IPS-15b (cell line): Measurements from ENCODE around the gene YPEL5.

Experiments
- H3K27me3 ChIP-seq: one replicate; pipeline ENCODE4 v1.6.1; 2013; ENCODE audit warnings: low read length; ENCODE audit not compliant: control insufficient read depth, insufficient read depth
- H3K36me3 ChIP-seq: one replicate; pipeline ENCODE4 v1.6.1; 2013; ENCODE audit warnings: low read length; ENCODE audit not compliant: control insufficient read depth, insufficient read depth
- H3K4me1 ChIP-seq: one replicate; pipeline ENCODE4 v1.6.1; 2013; ENCODE audit warnings: mild to moderate bottlenecking, low read length; ENCODE audit not compliant: control insufficient read depth, insufficient read depth
- H3K4me3 ChIP-seq: one replicate; pipeline ENCODE4 v1.5.1; 2013; ENCODE audit warnings: low read depth, low read length
- H3K9ac ChIP-seq: one replicate; pipeline ENCODE4 v1.6.1; 2013; ENCODE audit warnings: low read depth, mild to moderate bottlenecking, low read length
- H3K9me3 ChIP-seq: one replicate; pipeline ENCODE4 v1.6.1; 2013; ENCODE audit warnings: mild to moderate bottlenecking, low read length; ENCODE audit not compliant: control insufficient read depth, insufficient read depth

The YPEL5 gene

DNA sequence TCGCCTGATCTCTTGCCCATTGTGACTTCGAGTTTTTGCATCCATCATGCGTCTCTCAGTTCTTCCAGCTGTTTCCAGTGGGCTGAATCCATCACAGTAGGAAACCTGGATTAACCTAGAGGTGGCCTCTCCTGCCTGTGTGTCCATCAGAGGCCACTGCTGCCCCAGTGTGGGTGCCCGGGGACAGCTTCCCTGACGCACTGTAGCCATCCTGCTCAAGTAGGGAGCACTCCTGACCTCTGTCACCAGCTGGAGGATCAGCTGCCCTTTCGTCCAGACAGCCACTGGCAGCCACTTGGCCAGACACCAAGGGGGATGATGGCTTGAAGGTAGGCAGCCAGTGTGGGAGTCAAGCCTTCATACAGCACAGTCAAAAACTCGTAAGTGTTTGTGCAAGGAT, 47.6 kb downstream of the YPEL5 start:
- no peaks in the 10 kb centered on the region for H3K36me3 ChIP-seq
- no peaks in the 10 kb centered on the region for H3K4me1 ChIP-seq
- H3K4me3 ChIP-seq, result no peak overlapping the region
- no peak overlapping the region for H3K9ac ChIP-seq
- H3K9me3 ChIP-seq, result no peaks in the 10 kb centered on the region
- no peaks in the 10 kb centered on the region for H3K27me3 ChIP-seq

DNA sequence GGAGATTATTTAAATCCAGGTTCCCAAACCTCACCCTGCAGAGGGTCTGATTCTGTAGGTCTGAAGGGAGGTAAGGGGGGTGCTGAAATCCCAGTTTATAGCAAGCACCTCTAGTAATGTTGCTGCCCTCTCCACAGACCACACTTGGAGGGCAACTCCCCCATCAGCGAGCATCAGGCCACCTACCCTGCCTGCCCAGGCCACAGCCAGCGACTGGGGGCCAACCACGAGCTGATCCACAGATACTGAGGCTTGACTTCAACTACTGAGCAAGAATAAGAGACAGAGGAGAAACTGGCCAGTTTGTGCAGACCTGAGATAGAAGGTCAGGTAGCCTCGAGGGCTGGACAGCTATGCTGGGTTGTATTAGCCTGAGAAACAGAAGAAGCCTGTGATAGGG, 48.2 kb downstream of the YPEL5 start:
- H3K4me1 ChIP-seq, result no peaks in the 10 kb centered on the region
- H3K4me3 ChIP-seq, result no peak overlapping the region
- no peaks in the 10 kb centered on the region for H3K36me3 ChIP-seq
- no peaks in the 10 kb centered on the region for H3K27me3 ChIP-seq
- no peaks in the 10 kb centered on the region for H3K9me3 ChIP-seq
- H3K9ac ChIP-seq, result no peak overlapping the region

DNA sequence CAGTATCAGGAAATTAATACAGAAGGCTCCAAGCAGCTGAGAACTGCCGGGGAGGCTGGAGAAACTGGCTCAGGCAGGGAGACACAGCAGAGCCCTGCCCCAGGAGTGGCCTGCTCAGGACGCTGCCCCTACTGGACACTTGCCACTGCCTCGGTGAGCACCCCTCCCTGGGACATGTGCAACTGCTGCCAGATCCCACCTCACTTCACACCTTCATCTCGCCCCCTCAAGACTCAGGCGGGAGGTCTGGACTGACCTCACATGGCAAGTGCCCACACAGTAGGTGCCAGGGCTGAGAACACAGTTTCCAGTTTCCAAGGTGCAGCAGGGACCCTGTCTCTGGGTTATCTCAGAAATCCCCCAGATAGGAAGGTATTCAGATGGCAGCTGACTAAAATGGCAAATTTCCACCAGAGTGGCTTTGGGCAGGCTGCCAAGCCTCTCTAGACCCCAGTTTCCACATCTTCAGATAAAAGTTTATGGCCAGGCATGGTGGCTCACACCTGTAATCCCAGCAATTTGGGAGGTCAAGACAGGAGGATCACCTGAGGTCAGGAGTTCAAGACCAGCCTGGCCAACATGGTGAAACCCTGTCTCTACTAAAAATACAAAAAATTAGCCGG, 50.9 kb downstream of the YPEL5 start:
- no peak overlapping the region for H3K4me3 ChIP-seq
- H3K9me3 ChIP-seq, result no peaks in the 10 kb centered on the region
- no peak overlapping the region for H3K9ac ChIP-seq

DNA sequence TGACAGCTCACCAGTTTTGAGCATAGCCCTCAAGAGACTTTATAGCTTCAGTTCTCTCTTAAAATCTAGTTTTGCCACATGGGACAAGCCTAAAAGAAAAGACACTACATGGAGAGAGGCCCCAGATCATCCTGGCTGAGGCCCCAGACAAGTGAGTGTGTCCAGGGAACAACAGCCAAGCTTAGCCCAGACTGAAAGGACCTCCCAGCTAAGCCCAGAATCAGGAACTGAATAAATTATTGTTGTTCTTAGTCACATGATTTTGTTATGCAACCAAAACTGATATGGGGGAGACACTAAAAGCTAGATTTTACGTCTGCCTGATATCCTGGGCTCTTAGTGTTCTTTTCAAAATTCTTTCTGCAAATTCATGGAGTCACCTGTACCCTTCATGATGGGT, 55.2 kb downstream of the YPEL5 start:
- H3K36me3 ChIP-seq, result no peaks in the 10 kb centered on the region
- no peak overlapping the region for H3K4me3 ChIP-seq
- H3K27me3 ChIP-seq, result no peaks in the 10 kb centered on the region
- no peak overlapping the region for H3K9ac ChIP-seq
- no peaks in the 10 kb centered on the region for H3K4me1 ChIP-seq
- no peaks in the 10 kb centered on the region for H3K9me3 ChIP-seq

More for the DNA sequence above, 50.9 kb downstream of the YPEL5 start:
- no peaks in the 10 kb centered on the region for H3K36me3 ChIP-seq
- H3K4me1 ChIP-seq, result no peaks in the 10 kb centered on the region
- H3K27me3 ChIP-seq, result no peaks in the 10 kb centered on the region

DNA sequence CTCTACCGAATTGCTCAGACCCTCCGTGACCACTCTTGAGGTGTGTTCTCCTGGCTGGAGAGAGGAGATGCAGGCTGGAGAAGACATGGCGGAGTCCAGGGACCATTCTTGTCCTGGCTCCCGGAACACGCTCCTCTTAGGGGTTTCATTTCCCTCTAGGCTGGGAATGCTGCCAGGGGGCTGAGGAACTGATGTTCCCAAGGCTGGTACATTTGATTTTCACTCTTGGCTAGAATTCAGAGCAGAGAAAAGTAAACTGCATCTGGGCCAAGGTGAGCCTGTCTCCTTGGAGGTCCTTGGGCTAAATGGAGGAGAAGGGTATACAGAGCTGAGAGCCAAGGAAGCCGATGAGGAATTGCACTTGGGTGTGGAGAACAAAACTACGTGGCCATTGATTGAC, 56.3 kb downstream of the YPEL5 start:
- Histone ChIP-seq H3K9me3 (no peaks in the 10 kb centered on the region), H3K4me1 (no peaks in the 10 kb centered on the region), H3K4me3 (no peak overlapping the region), H3K36me3 (no peaks in the 10 kb centered on the region), H3K9ac (no peak overlapping the region), H3K27me3 (no peaks in the 10 kb centered on the region)

DNA sequence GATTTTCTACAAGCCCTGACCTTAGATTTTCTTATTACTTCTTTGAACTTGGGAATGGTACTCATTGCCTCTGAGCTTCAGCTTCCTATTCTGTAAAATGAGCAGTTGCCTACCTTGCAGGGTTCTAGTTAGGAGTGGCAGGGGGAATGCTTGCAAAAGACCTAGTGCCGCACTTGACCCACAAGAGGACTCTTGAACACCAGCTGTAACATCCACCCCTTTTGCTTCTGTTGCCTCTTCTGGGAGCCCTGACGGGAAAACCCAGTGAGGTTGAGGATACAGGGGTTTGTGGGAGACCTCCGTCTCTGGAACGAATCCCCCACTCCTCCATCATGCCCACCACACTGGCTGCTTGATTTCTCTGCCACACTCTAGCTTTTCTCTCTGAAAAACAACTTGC, 57.5 kb downstream of the YPEL5 start:
- no peaks in the 10 kb centered on the region for H3K9me3 ChIP-seq
- no peaks in the 10 kb centered on the region for H3K36me3 ChIP-seq
- H3K4me1 ChIP-seq, result peaks cover 3% of the 10 kb centered on the region

DNA sequence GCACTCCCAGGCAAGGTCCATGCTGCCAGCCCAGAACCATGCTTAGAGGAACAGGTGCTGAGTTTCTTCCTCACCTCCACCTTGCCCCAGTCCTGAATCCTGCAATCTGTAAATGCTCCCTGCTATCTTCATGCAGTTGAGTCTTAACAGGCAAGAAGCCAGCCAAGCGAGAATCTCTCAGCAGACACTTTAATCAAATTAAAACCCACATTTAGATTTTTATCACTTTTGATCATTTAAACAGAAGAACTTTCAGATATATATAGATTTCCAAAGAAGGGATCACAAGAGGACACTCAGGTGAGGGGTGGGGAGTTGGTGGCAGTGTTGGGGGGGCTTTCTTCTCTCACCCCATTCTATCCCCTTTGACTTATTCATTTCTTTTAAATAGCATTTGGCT, 58.6 kb downstream of the YPEL5 start:
- Histone ChIP-seq H3K4me1 (peaks cover 3% of the 10 kb centered on the region), H3K4me3 (no peak overlapping the region), H3K27me3 (no peaks in the 10 kb centered on the region), H3K9me3 (no peaks in the 10 kb centered on the region), H3K9ac (no peak overlapping the region), H3K36me3 (no peaks in the 10 kb centered on the region)

More for the DNA sequence above, 57.5 kb downstream of the YPEL5 start:
- Histone ChIP-seq H3K9ac (no peak overlapping the region), H3K4me3 (no peak overlapping the region), H3K27me3 (no peaks in the 10 kb centered on the region)

DNA sequence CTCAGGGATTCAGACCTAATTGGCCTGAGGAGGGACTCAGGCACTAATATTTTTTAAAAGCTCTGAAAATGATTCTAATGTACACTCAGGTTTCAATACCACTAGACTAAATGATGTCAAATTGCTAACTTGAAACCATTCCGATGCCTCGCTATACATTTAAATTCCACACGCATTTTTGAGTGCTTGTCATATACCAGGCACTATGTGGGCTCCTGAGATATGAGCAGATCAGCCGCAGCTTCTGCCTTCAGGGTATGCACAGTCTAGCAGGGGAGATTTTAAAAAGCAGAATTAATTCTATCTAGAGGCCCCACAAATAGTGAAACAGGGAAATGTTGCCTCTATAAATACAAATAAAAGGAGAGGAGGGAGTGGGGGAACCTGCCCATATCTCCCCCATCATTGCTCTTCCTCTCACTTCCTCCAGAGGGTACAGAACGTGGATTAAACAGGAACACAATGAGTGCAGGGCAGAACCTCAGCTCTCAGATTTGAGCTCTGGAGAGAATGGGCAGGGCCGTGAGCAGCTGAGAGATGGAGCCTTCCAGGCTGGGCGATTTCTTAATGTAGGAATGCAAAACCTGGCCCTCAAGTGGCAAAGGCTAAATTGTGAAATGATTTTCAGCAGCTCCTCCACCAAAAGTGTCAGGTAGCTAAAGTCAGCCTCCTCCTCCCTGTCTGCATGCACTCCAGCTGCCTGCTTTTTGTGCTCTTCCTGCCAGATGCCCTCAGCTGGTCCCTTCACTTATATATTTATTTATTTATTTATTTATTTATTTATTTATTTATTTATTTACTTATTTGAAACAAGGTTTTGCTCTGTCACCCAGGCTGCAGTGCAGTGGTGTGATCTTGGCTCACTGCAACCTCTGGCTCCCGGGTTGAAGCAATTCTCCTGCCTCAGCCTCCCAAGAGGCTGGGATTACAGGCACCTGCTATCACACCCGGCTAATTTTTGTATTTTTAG, 59.9 kb downstream of the YPEL5 start:
- H3K36me3 ChIP-seq, result no peaks in the 10 kb centered on the region
- H3K4me1 ChIP-seq, result peaks cover 3% of the 10 kb centered on the region
- no peak overlapping the region for H3K9ac ChIP-seq
- no peaks in the 10 kb centered on the region for H3K27me3 ChIP-seq
- H3K9me3 ChIP-seq, result no peaks in the 10 kb centered on the region
- no peak overlapping the region for H3K4me3 ChIP-seq

DNA sequence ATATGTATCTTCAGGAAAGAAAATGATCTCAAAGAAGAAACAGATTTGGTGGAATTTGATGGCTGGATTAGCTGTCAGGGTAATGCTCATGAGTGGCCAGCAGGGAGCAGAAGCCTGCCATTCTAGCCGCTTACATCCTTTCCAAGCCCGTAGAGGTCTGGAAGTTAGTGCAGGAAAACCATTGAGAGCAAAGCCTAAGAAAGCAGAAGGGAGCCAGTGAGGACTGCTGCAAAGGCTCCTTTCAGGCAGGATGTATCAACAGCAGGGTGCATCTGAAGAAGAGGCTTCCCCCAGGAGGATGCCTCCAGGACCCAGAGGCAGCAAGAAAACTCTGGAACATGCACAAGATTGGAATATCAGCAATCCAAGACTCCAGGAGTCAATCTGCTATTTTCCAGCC, 61.6 kb downstream of the YPEL5 start:
- Histone ChIP-seq H3K27me3 (no peaks in the 10 kb centered on the region), H3K4me3 (no peak overlapping the region), H3K36me3 (no peaks in the 10 kb centered on the region), H3K4me1 (peaks cover 3% of the 10 kb centered on the region), H3K9ac (no peak overlapping the region), H3K9me3 (no peaks in the 10 kb centered on the region)

DNA sequence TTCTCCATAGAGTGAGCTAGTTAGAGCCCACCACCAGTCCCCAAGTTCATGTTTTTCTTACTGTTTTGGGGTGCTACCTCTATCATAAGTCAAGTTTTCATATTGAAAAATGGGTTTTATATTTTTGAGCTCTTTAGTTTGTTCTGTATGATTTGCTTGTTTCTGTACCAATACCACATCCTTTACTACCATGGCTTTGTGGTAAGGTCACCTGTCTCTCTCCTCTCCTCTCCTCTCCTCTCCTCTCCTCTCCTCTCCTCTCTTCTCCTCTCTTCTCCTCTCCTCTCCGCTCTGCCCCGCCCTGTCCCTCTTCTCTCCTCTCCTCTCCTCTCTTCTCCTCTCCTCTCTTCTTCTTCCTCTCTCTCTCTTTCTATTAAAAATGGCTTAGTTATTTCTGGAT, 62.4 kb downstream of the YPEL5 start:
- H3K4me1 ChIP-seq, result peaks cover 3% of the 10 kb centered on the region
- H3K36me3 ChIP-seq, result no peaks in the 10 kb centered on the region
- no peaks in the 10 kb centered on the region for H3K27me3 ChIP-seq
- H3K9ac ChIP-seq, result no peak overlapping the region
- no peaks in the 10 kb centered on the region for H3K9me3 ChIP-seq
- no peak overlapping the region for H3K4me3 ChIP-seq
